Uterus (tissue), 2 donors: Measurements from ENCODE around the gene DIAPH2.

ENCODE experiments used
- CTCF ChIP-seq, 4 experiments: fragments of 200-600 bp in 2 of 4; fragments of 450-650 bp in 2 of 4; sonication (generic) in 2 of 4; IDR thresholded peaks; one replicate each; pipeline ENCODE4 v1.5.1; 2016 to 2019; ENCODE audit warnings: antibody characterized with exemption in 4 of 4, mild to moderate bottlenecking in 2 of 4, moderate library complexity in 1 of 4
- POLR2A ChIP-seq, 2 donors: fragments of 450-650 bp; IDR thresholded peaks; one replicate each; pipeline ENCODE4 v1.6.1; 2016; ENCODE audit warnings: antibody characterized with exemption in 2 of 2, mild to moderate bottlenecking in 1 of 2, moderate library complexity in 1 of 2

GRCh38 chrX:96979766-96980165, 295.1 kb downstream of the DIAPH2 start:
- TF ChIP-seq POLR2A (IDR thresholded peaks at IDR 0.05) = no peak
- no peak for TF ChIP-seq CTCF (IDR thresholded peaks at IDR 0.05)
